NCI-H510A treated with DMSO at 0.1 percent for 48 hours (cell line): ENCODE results near the gene COL8A2.

ENCODE experiments used
- DNase-seq: peaks from one replicate; lab custom pipeline; 2025; lab: John Stamatoyannopoulos, UW

Gene COL8A2

DNA sequence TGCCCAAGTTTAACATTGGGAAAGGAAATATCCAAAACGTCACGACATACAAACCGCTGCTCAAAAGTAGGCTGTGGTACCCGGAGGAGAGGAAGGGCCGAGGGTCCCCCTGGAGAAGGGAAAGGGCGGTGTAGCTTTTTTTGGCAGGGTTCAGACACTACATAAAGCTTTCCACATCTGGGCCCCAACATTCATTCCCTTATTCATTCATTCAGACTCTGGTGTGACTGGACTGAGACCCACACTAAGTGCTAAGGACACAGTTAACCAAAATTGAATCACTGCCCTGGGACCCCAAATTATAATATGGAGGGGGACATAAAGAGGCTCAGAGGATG lies 10.3 kb upstream of the COL8A2 start:
- no peak for DNase-seq

- peak; percentile 57 for DNase-seq
Measured at GRCh38 chr1:36134505-36135329, 9.7 kb upstream of the COL8A2 start.

DNA sequence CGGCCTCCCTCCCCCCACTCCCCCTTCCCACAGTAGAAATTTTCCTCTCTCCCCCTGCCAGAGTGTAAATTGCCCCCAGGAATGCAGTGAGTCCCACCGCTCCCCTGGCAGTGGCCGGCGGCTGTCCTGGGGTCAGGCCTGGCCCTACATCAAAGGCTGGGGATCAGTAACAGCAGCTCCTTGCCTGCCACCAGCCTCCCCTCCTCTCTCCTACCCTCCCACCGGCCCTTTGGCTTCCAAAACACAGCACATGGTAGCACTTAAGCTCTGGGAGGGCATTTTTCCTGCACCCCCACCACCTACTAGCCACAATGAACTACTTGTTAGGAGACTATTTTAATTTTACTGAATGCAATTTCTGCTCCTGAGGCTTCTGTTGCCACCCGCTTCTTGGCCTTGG lies 9.0 kb upstream of the COL8A2 start:
- no peak for DNase-seq

GRCh38 chr1:36133484-36133883 lies 8.5 kb upstream of the COL8A2 start:
- peak; percentile 74 for DNase-seq

DNA sequence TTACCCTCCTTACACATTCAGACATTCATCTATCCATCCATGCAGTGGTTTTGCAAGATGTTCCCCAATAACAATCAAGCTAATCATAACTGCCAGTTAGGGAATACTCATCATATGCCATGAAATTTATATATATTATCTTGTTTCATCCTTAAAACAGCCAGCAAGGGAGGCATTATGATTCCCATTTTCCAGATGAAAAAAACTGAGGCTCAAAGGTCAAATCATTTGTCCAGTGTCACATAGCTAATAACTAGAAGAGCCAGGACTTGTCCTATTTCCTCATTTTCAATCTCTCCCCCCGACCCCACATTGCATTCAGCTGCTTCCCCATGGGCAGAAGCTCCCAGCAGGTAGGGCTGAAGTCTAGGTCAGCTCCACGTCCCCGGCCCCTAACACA lies 7.0 kb upstream of the COL8A2 start:
- no peak for DNase-seq

DNA sequence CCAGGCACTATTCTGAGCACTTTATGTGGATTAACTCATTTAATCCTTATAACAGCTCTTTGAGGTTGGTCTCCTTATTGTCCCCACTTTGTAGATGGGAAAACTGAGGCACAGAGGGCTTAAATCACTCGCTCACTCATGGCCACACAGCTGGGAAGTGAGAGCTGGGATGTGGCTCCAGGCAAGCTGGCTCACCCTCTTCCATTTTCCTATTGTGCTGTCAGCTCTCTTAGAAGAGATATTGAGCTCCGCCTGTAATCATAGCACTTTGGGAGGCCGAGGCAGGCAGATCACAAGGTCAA lies 3.8 kb upstream of the COL8A2 start:
- DNase-seq, result no peak

- no peak for DNase-seq
Measured at GRCh38 chr1:36128126-36128904, 3.3 kb upstream of the COL8A2 start.

GRCh38 chr1:36126797-36127500 lies 1.9 kb upstream of the COL8A2 start:
- DNase-seq, result no peak

- DNase-seq, result no peak
Measured at GRCh38 chr1:36126005-36126716, 1.1 kb upstream of the COL8A2 start.

DNA sequence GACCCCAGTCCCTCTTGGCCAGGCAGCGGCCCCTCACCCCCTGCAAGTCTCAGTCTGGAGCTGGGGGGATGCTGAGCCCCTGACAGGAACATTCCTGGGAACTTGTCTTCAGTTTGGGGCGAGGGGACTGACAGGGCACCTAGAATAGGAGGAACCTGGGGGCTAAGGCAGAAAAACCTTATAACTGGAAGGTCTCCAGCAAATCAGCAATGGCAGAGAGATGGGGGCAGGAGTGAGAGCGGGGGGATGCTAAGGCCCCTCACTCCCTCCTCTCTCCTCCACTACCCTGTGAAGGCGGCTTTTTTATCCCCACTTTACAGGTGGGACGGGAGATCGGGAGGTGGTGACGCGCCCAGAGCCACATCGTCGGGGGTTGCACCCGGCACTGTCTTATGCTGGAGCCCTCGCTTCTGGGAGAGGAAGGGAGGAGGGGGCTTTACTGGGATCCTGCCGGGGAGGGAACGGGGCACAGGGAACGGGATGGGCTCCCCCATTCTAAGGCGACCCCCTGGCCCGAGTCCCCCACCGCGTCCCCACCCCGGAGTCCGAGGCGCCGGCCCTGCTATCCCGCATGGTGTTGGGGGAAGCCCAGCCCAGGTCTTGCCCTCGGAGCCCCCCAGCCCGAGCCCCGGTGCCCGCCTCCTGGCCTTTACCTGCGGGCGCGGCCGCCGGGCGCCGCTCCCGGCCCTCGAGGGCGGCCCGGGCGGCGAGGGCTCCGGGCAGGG lies 456 bp downstream of the COL8A2 start:
- DNase-seq, result no peak

DNA sequence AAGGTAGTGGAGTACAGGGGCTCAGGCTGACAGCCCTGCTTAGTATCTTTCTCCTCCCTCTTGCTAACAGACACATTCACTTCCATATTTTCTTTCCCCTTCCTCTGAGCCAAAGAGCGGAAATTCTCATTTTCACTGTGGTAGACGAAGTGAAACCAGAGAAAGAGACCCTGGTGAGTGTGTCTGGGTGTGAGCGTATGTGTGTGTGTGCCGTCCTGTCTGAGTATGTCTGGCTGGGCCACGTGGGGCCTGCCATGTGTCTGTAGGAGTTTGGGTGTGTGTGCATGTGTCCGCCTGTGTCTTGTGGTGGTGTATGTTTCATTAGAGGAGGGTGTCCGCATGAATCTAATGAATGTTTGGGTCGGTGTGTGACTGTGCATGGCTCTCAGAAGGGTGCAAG lies 1.7 kb downstream of the COL8A2 start:
- DNase-seq, result no peak

- no peak for DNase-seq
Measured at GRCh38 chr1:36122062-36123030, 2.7 kb downstream of the COL8A2 start.

DNA sequence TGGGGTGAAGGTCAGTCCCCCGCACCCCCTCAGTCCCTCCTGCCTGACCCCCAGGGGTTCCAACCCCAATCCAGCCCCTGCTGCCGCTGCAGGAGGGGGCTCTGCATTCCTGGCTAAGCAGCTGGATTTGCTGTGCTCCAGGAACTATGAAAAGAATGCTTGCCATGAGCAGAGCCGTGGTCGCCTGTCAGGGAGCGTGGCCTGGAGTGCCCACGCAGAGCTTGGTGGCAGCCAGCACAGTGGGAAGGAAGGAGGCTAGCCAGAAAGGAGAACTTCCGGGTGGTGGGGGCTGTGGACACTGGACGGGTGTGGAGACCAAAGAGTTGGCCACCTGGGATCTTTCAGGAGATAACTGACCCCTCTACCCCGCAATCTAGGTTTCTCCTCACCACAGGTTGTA lies 5.6 kb downstream of the COL8A2 start:
- DNase-seq, result no peak

DNA sequence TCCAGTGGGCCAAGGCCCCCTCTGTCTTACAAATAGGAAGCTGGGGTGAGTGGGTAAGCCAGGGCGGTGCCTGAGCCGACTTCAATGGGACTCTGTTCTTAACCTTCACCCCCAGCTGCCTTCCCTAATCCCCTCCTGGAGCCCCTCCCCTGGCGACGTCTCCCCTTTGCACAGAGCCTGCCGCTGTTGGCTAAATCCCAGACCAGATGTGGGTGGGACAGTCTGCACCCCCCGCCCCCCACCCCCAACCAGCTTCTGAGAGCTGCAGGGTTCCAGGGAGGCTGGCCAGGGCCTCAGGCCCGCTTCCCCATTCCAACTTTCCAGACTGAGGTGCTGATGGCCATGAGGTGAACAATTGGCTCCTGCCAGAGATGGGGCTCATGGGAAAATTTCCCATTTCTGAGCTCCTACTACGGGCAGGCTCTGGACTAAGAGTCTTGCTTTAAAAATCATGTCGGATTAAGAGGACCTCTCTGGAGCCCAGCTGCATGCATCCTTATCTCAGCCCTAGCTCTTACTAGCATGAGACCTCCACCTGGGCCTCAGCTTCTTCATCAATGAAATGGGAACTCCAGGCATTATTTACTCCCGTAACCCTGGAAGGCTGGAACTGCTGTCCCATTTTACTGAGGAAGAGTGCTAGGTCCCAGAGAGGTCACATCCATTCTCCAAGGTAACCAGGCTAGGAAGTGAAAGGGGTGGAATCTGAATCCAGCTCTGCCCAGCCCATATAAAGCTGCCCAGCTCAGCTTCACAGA lies 6.4 kb downstream of the COL8A2 start:
- DNase-seq, result no peak

DNA sequence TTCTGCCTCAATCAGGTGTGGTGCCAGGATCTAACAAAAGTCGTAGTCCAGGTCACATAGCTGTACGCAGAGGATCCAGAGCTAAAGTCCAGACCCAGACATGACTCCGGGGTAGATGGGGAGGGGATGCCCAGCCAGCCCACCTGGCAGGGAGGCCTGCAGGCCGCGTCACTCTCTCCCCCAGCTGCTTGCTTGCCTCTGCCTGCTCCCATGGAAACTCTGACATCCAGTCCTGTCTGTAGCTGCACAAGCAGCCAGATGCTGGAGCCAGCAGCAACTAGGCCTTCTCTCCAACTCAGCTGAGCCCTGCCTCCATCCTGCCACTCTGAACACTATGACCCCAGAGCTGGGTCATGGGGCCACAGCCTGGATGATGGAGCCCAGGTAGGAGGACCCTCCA lies 8.1 kb downstream of the COL8A2 start:
- DNase-seq, result no peak

- no peak for DNase-seq
Measured at GRCh38 chr1:36115931-36116330, 9.1 kb downstream of the COL8A2 start.

DNA sequence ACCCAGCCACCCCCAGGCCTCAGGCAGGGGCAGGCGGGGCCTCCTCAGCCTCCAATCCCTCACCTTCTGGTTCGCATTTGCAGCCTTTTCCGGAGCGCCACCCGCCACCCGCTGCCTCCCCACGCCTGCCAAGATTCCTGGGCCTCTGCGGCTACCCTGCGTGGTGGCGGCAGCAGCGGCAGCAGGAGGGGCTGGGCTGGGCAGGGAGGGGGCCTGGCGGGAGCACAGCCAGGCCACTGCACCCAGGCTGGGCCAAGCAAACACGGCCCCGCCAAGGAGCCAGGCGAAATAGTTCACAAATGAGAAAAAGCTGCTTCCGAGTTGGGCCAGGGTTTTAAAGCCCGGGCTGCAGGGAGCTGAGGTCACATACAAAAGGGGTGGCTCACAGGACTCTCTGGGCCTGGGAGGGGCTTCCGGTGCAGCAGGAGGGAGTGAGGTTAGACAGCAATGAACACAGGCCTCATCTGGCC lies 9.8 kb downstream of the COL8A2 start:
- DNase-seq, result no peak

DNA sequence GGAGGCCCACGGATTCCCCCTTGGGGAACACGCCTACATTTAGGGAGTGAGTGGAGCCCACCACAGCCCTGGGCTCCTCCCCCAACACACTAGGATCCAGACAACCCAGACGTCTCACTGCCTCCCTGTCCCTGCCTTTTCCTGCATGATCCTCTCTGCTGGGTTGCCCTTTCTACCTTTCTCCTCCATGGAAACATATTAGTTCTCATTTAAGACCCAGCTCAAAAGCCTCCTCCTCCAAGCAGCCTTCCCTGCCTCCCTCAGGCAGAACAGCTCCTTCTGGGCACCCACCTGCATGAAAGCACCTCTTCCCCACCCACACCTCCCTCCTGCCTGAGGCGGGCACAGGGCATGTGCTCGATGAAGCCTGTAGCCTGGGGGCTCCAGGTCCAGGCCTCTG lies 10.7 kb downstream of the COL8A2 start:
- DNase-seq, result no peak

- DNase-seq, result no peak
Measured at GRCh38 chr1:36112823-36113222, 12.2 kb downstream of the COL8A2 start.

GRCh38 chr1:36111151-36111550 lies 13.9 kb downstream of the COL8A2 start:
- no peak for DNase-seq
